Measurements from ENCODE around the gene LIPK.
A peak's percentile ranks its signal among the peaks of the same experiment; 100 is the strongest.
"Not testable (repeated sequence)": the region's sequence is repeated elsewhere in the genome, so short reads cannot be mapped to it uniquely, and the experiment has no call there.

The LIPK gene

DNA sequence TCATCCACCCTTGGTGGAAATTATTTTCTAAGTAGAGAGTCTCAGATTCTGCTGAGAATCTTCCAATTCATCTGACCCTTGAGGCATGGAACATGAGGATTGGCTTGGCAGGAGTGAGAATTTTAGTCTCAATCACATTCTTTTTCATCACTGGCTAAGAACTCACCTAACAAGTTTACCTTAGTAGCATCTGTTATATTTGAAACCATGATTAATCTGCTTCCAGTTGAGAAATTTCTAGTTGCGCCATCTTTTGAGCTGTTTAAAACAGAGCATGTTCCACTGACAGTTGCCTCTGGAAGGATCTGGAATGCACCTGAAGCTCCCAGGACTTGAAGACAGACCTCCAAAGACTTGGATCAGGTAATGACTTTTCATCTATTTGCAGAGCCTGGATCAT is at the start of gene LIPK:
Gene LIPK, plus strand, starts transcription at position 292 of the 400 bp plus-strand sequence. CDS start 18,295 bp downstream, outside the sequence.
- no peak for DNase-seq (ENCODE audit: low read depth, low spot score)

GRCh38 chr10:88657901-88658300 is 48.1 kb upstream of the LIPK start:
- DNase-seq (ENCODE audit: low read depth, low spot score), result no peak

DNA sequence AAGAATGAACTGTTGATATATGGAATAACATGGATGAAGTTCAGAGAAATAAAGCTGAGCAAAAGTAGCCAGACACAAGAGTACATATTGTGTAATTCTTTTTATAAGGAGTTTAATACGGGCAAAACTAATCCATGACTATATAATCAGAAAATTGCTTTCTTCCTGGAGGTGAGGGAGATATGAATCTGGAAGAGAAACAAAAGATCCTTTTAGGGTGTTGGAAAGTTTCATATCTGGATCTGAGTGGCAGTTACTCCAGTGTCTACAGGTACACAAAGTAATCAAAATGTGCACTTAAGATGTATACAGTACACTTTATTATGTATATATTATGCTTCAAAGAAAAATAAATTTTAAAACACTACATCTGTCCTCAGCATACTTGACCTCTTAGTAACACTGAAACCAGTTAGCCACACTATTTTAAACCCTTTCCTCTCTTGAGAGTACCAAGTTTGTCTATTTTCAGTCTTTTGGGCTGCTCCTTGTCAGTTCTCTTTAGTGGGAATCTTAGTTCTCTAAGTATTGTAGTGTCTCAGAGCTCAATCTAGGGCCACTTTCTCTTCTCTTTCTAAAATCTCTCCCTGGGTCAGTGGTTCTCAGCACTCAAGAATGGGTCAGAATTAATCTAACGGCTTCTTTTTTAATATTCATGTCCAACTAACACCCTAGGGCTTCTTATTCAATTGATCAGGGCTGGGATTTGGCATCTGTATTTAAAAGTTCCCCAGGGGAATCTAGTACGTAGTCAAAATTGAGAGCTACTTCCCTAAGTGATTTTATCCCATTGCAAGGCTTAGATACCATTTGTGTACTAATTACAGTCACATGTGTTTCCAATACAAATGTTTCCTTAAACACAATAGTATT is 46.1 kb upstream of the LIPK start:
- no peak for DNase-seq (ENCODE audit: low read depth, low spot score)

DNA sequence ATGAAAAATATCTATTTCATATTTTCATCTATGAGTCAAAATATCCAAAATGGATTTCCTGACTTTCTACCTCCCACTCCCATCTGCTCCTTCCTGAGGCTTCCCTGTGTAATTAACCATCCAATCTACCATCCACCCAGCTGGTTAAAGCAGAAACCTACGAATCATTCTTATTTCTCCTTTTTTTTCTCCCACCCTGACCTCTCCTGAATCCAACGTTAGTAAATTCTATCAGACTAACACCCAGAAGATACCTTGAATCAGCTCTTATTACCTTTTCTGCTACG is 45.5 kb upstream of the LIPK start:
- no peak for DNase-seq (ENCODE audit: low read depth, low spot score)

DNA sequence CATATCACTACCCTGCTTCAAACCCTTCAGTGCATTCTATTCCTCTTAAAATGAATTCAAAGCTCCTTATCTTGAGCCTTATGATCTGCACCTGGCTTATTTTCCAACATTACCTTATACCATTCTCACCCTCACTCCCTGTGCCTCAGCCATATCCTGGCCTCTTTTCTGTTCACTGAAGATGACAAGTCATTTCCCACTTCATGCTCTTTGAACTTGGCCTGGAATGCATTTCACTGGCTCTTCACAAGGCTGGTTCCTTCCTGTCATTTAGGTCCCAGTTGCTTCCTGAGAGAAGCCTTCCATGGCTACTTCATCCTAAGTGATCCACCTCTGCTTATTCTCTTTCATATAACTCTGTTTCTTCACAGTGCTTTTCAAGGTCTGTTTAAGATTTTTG is 45.0 kb upstream of the LIPK start:
- no peak for DNase-seq (ENCODE audit: low read depth, low spot score)

DNA sequence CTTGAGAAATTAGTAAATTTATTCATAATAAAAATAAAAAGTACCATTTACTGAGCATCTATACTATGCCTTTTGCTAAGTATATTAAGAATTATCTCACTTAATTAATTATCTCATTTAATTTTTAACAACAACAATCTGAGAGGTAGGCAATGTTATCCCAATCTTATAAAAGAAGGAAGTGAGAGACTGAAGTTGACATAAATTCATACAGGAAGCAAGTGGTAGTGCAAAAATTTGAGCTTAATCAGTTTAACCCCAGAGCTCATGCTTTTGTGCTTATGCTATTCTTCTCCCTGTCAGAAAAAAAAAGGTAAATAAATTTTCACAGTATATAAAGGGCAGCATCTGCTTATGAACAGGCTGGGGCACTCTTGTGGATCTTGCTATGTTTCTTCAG is 44.5 kb upstream of the LIPK start:
- DNase-seq (ENCODE audit: low read depth, low spot score), result no peak

GRCh38 chr10:88663153-88663552 is 42.9 kb upstream of the LIPK start:
- not testable (repeated sequence) for DNase-seq (ENCODE audit: low read depth, low spot score)

DNA sequence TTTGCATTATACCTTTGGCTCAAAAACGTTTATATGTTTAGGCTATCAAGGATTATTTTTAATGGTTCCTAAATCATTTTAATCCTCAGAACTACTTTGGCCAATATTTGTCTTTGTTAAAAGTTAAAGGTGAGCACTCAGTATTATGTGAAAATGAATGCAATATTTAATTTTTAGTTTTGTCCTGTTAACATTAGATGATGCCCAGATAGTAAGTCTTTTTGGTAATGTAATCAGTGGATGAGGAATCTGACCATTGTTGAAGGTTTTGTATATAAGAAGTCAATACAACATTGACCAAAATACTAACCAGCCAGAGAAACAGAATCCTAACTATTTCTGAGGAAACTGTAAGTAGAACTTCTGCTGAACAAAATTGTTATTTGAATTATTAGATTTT is 41.9 kb upstream of the LIPK start, which contains the start of gene LIPF:
Gene LIPF, plus strand, starts transcription at position 301 of the 400 bp plus-strand sequence. CDS start 2,856 bp downstream, outside the sequence.
- no peak for DNase-seq (ENCODE audit: low read depth, low spot score)

- no peak for DNase-seq (ENCODE audit: low read depth, low spot score)
Observed at GRCh38 chr10:88668465-88668864, 37.6 kb upstream of the LIPK start.

GRCh38 chr10:88670497-88670896 is 35.6 kb upstream of the LIPK start:
- DNase-seq (ENCODE audit: low read depth, low spot score), result no peak

- no peak for DNase-seq (ENCODE audit: low read depth, low spot score)
Observed at GRCh38 chr10:88672041-88672440, 34.0 kb upstream of the LIPK start.

DNA sequence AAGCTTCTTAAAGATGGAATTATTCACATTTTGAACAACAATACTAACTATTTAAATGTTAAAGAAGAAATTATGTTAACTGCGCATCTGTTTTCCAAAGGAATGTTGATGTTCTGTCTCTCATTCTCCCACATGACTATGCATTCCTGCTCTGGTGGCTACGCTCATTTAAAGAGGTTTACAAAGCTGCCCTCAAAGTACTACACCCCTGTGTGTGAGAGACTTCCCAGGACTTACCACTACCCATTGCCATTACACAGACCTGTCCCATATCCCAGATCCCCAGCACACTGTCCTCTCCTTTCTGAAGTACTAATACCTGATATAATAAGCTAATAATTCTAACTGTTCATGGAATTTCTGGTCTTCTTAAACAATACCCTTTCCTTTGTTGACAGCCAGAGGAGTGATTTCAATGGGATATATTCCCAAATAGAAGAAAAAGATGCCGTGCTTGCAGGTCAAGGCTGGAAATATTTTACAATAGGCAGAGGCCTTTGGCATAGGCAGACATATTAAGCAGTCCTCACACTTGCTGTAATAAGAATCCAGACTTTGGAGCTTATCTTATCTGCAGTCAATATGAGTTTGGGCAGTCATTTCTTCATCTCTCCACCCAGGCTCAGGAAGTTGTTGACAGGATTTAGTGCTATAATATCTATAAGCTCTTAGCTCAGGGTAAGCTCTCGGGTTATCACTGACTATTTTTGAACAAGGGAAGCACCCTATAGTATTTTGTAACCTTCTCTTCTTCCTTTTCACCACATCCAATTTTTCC is 29.6 kb upstream of the LIPK start:
- no peak for DNase-seq (ENCODE audit: low read depth, low spot score)

DNA sequence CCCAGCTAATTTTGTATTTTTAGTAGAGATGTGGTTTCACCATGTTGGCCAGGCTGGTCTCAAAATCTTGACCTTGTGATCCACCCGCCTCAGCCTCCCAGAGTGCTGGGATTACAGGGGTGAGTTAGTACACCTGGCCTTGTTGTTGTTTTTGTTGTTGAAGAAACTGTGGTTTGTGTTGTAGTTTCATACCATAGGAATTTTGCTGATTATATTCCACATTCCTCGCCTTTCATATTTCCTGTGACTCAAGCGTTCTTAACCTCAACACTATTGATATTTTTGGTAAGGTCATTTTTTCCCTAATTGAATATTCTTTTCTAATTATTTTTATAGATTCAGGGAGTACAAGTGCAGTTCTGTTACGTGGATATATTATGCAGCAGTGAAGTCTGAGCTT is 25.1 kb upstream of the LIPK start:
- no peak for DNase-seq (ENCODE audit: low read depth, low spot score)

- DNase-seq (ENCODE audit: low read depth, low spot score), result no peak
Observed at GRCh38 chr10:88682491-88682890, 23.6 kb upstream of the LIPK start.

- no peak for DNase-seq (ENCODE audit: low read depth, low spot score)
Observed at GRCh38 chr10:88687853-88688467, 18.1 kb upstream of the LIPK start.

DNA sequence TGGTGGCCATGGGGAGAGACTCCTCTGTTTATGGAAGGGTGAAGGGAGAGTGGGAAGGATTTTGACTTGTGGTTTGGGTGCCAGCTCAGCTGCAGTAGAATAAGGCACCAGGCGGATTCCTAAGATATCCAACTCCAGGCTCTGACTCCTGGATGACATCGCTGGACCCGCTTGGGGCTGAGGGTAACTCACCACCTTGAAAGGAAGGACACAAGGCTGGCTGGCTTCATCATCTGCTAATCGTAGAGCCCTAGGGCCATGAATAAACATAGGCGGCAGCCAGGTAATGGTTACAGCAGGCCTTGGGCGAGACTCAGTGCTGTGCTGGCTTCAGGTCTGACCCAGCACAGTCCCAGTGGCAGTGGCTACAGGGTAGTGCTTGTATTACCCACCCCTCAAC is 16.7 kb upstream of the LIPK start:
- no peak for DNase-seq (ENCODE audit: low read depth, low spot score)

DNA sequence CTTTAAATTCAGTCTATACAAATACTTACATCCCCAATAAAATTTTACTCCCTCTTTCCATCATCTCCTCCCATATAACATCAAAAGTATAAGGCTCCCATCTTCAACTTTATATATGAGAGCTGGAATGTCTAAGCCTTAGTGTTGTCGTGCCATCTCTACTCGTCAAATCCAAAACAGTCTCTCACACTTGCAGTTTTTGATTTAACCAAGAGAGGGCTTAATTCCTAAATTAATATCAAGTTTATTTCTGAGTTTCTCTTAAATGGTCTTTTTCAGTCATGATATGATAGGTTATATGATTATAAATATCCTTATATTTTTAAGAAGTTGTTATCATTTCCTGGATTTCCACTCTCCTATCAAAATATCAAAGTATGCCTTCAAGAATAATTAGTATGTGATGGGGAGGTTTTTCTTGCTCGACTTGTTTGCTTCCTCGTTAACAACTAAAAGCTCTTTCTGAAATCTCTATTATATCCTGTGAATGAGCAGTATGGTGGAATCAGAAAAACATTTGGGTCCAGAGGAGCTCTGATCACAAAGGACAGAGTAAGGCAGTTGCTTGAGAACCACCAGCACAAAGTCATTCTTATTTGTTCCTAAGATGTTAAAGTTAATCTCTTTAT is 12.5 kb upstream of the LIPK start:
- no peak for DNase-seq (ENCODE audit: low read depth, low spot score)

- no peak for DNase-seq (ENCODE audit: low read depth, low spot score)
Observed at GRCh38 chr10:88702848-88703597, 3.0 kb upstream of the LIPK start.

DNA sequence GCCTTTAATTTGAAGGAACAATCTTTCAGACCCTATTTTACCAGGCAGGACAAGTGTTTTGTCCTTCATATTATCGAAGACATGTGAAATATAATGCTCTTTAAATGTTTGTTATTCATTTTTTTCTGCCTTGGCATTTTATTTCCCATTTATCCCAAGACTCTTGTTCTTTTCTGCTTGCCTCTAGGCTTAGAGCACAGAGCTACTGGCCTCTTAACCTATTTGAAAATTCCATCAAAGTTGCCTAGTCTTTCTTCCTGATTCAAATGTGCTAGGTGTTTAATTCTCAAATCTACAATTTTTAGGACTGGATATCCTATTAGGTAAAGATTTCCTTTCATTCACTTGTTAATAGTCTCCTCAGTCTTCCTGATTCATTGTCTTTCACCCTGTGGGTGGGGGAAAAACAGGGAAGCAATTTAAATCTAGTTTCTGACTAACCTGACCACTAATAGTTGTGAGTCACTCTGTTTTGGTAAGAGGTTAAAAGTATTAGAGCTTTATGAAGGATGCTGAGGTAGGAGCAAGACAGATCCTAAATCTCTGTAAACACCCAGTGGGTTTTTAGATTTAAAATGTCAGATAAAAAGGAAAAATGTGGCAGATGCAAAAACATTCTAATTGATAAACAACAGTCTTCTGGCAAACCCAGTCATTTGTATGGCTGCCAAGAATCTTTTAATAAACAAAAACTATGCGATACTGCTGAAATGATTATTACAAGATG is 1.5 kb downstream of the LIPK start:
- peak; percentile 15 for DNase-seq (ENCODE audit: low read depth, low spot score)

- DNase-seq (ENCODE audit: low read depth, low spot score), result not testable (repeated sequence)
Observed at GRCh38 chr10:88709361-88709760, 3.3 kb downstream of the LIPK start.

GRCh38 chr10:88715517-88715916 is 9.5 kb downstream of the LIPK start:
- DNase-seq (ENCODE audit: low read depth, low spot score), result no peak
